ENCODE results near the gene NOS1. TPM values are rescaled to one million over a fixed set of nuclear protein-coding genes. Genes with fewer than 3 reads are reported as not detected.

Gene NOS1
- total RNA-seq, 4 donors from 2014 or later = not detected

- TF ChIP-seq CTCF (IDR thresholded peaks at IDR 0.05; ENCODE audit: low read depth) = no peak
Observed at GRCh38 chr12:117330441-117331113, 30.8 kb downstream of the NOS1 start.

- TF ChIP-seq CTCF (IDR thresholded peaks at IDR 0.05; ENCODE audit: low read depth) = no peak
Observed at GRCh38 chr12:117329756-117330155, 31.7 kb downstream of the NOS1 start.

GRCh38 chr12:117328556-117329100 lies 32.8 kb downstream of the NOS1 start:
- TF ChIP-seq CTCF (IDR thresholded peaks at IDR 0.05; ENCODE audit: low read depth) = no peak

- TF ChIP-seq CTCF (IDR thresholded peaks at IDR 0.05; ENCODE audit: low read depth) = no peak
Observed at GRCh38 chr12:117322428-117322827, 39.0 kb downstream of the NOS1 start.

- no peak for TF ChIP-seq CTCF (IDR thresholded peaks at IDR 0.05; ENCODE audit: low read depth)
Observed at GRCh38 chr12:117321572-117321971, 39.9 kb downstream of the NOS1 start.

GRCh38 chr12:117318591-117318990 lies 42.8 kb downstream of the NOS1 start:
- no peak for TF ChIP-seq CTCF (IDR thresholded peaks at IDR 0.05; ENCODE audit: low read depth)

GRCh38 chr12:117316336-117316735 lies 45.1 kb downstream of the NOS1 start:
- TF ChIP-seq CTCF (IDR thresholded peaks at IDR 0.05; ENCODE audit: low read depth) = no peak
